CD4-positive, alpha-beta memory T cell (primary cell): ENCODE data around the gene ARHGEF4. TPM values are rescaled to one million over a fixed set of nuclear protein-coding genes. Genes with fewer than 3 reads are reported as not detected.
A peak's percentile ranks its signal among the peaks of the same experiment; 100 is the strongest.

ENCODE experiments used
- CTCF ChIA-PET: fragments of 350-600 bp; sonication (Branson Sonifier 250); formaldehyde crosslinking; loops from one replicate; lab custom pipeline; 2021; ENCODE audit warnings: inconsistent platforms; ENCODE audit not compliant: partially characterized antibody; lab: Charles Lee
- POLR2A ChIA-PET: fragments of 350-600 bp; sonication (Branson Sonifier 250); formaldehyde crosslinking; loops from one replicate; lab custom pipeline; 2021; ENCODE audit not compliant: partially characterized antibody; lab: Charles Lee
- DNase-seq, 5 donors: peaks; one replicate each; pipeline versions ENCODE4 v3.0.0 to v3.0.0-alpha.2; 2020 to 2022; ENCODE audit warnings: mixed read lengths in 1 of 5
- H3K27ac ChIP-seq: one replicate; pipeline ENCODE4 v1.7.0; 2013; ENCODE audit warnings: low read depth, low read length
- H3K27me3 ChIP-seq: 2 replicates; pipeline ENCODE4 v1.7.0; 2013; ENCODE audit warnings: mild to moderate bottlenecking, low read length, moderate library complexity; ENCODE audit not compliant: insufficient read depth
- H3K36me3 ChIP-seq: 2 replicates; pipeline ENCODE4 v1.7.0; 2013; ENCODE audit warnings: mild to moderate bottlenecking, low read length, moderate library complexity; ENCODE audit not compliant: insufficient read depth
- H3K4me1 ChIP-seq: 2 replicates; pipeline ENCODE4 v1.7.0; 2013; ENCODE audit warnings: mild to moderate bottlenecking, low read length, moderate library complexity; ENCODE audit not compliant: insufficient read depth
- H3K4me3 ChIP-seq, 2 donors: one replicate each; pipeline ENCODE4 v1.7.0; 2013; ENCODE audit warnings: low read length in 2 of 2, mild to moderate bottlenecking in 1 of 2
- H3K9me3 ChIP-seq, 2 donors: one replicate each; pipeline ENCODE4 v1.7.0; 2013; ENCODE audit warnings: low read length in 2 of 2, control low read depth in 1 of 2; ENCODE audit not compliant: control insufficient read depth in 1 of 2
- H3K27ac Mint-ChIP-seq, 7 donors: one replicate each; pipeline ENCODE4 v1.8.0; 2020 to 2021; ENCODE audit warnings: mixed read lengths in 7 of 7, mild to moderate bottlenecking in 6 of 7, inconsistent platforms in 3 of 7, moderate library complexity in 3 of 7
- H3K27me3 Mint-ChIP-seq, 2 donors: one replicate each; pipeline ENCODE4 v1.8.0; 2020 to 2021; ENCODE audit warnings: mixed read lengths in 2 of 2
- H3K36me3 Mint-ChIP-seq, 2 donors: one replicate each; pipeline ENCODE4 v1.8.0; 2020 to 2021; ENCODE audit warnings: mixed read lengths in 2 of 2, inconsistent platforms in 1 of 2, mild to moderate bottlenecking in 1 of 2
- H3K4me1 Mint-ChIP-seq, 4 donors: one replicate each; pipeline ENCODE4 v1.8.0; 2020 to 2021; ENCODE audit warnings: mixed read lengths in 4 of 4, mild to moderate bottlenecking in 1 of 4
- H3K4me3 Mint-ChIP-seq, 8 donors: one replicate each; pipeline ENCODE4 v1.8.0; 2020 to 2021; ENCODE audit warnings: mixed read lengths in 8 of 8, mild to moderate bottlenecking in 7 of 8, moderate library complexity in 6 of 8, inconsistent platforms in 3 of 8
- H3K9me3 Mint-ChIP-seq, 8 donors: one replicate each; pipeline ENCODE4 v1.8.0; 2020 to 2021; ENCODE audit warnings: mixed read lengths in 8 of 8, mild to moderate bottlenecking in 5 of 8, inconsistent platforms in 3 of 8, moderate library complexity in 1 of 8
- intact Hi-C: fragments of 100-400 bp; cut with micrococcal nuclease; formaldehyde crosslinking; loops from one replicate; pipeline ENCODE4 v1.15.1; 2023
- polyA plus RNA-seq, 2 donors: library from polyadenylated mRNA; unstranded; fragments of 300-500 nt; fragmentation: Illumina TruSeq; gene quantifications; one replicate each; pipeline ENCODE4 v1.2.3, GENCODE V29; 2021
- total RNA-seq, 2 experiments: library from RNA; stranded (reverse); gene quantifications; one replicate each; pipeline ENCODE4 v1.2.3, GENCODE V29; 2021

The ARHGEF4 gene
- total and polyA plus RNA-seq, 4 experiments from 2014 or later, result 1.4 to 2.6 (median 2.1) TPM

- peak overlapping the region; percentile 27 for H3K27ac ChIP-seq
- no peaks in the 10 kb centered on the region for H3K36me3 ChIP-seq
- no peaks in the 10 kb centered on the region for H3K27me3 Mint-ChIP-seq
- no peaks in the 10 kb centered on the region for H3K36me3 Mint-ChIP-seq
- peaks cover 20% of the 10 kb centered on the region for H3K4me1 ChIP-seq
- H3K9me3 Mint-ChIP-seq, result peaks cover 0 to 3% (median 0%) of the 10 kb centered on the region in 8 donors
- H3K4me3 Mint-ChIP-seq, result peak overlapping the region; percentile 20 to 72 (median 34)
- no peaks in the 10 kb centered on the region for H3K9me3 ChIP-seq
- peak overlapping the region; percentile 86 to 98 (median 94) for H3K27ac Mint-ChIP-seq
- H3K27me3 ChIP-seq, result no peaks in the 10 kb centered on the region
- H3K4me3 ChIP-seq, result peak overlapping the region in 1 of 2 donors; percentile 42
- H3K4me1 Mint-ChIP-seq, result peaks cover 11 to 35% (median 19%) of the 10 kb centered on the region in 4 donors
- CTCF ChIA-PET, result interaction anchor here (1.2 to 2.3 kb wide), 4 partner anchors 27 to 51 kb away, joined by 4 to 17 read pairs (median 9); no protein-coding TSS in a partner anchor
- POLR2A ChIA-PET, result interaction anchor here (1.0 to 1.8 kb wide), 4 partner anchors 11 to 97 kb away, joined by 3 to 10 read pairs (median 6); no protein-coding TSS in a partner anchor
- intact Hi-C loops, result loop anchor here (1.0 kb wide), 3 partner anchors 26 to 269 kb away; partner anchors contain the start of gene FAM168B
- peak; percentile 77 to 95 (median 84) for DNase-seq
Observed at GRCh38 chr2:130824492-130825061, 12.1 kb upstream of the ARHGEF4 start.

GRCh38 chr2:130825231-130825965 lies 11.3 kb upstream of the ARHGEF4 start:
- H3K4me1 ChIP-seq, result peaks cover 20% of the 10 kb centered on the region
- CTCF ChIA-PET, result interaction anchor here (1.2 to 2.3 kb wide), 4 partner anchors 28 to 51 kb away, joined by 4 to 17 read pairs (median 9); no protein-coding TSS in a partner anchor
- H3K36me3 ChIP-seq, result no peaks in the 10 kb centered on the region
- H3K4me3 ChIP-seq, result no peak overlapping the region
- H3K36me3 Mint-ChIP-seq, result no peaks in the 10 kb centered on the region
- peak overlapping the region in 1 of 8 donors; percentile 36 for H3K4me3 Mint-ChIP-seq
- H3K27me3 ChIP-seq, result no peaks in the 10 kb centered on the region
- intact Hi-C loops, result no loop called here
- POLR2A ChIA-PET, result interaction anchor here (1.4 kb wide), 1 partner anchor 98 kb away, joined by 9 read pairs; no protein-coding TSS in a partner anchor
- peaks cover 11 to 35% (median 19%) of the 10 kb centered on the region in 4 donors for H3K4me1 Mint-ChIP-seq
- peaks cover 0 to 3% (median 0%) of the 10 kb centered on the region in 8 donors for H3K9me3 Mint-ChIP-seq
- no peak overlapping the region for H3K27ac ChIP-seq
- peak overlapping the region; percentile 57 to 86 (median 79) for H3K27ac Mint-ChIP-seq
- DNase-seq, result no peak
- no peaks in the 10 kb centered on the region for H3K27me3 Mint-ChIP-seq
- no peaks in the 10 kb centered on the region for H3K9me3 ChIP-seq

DNA sequence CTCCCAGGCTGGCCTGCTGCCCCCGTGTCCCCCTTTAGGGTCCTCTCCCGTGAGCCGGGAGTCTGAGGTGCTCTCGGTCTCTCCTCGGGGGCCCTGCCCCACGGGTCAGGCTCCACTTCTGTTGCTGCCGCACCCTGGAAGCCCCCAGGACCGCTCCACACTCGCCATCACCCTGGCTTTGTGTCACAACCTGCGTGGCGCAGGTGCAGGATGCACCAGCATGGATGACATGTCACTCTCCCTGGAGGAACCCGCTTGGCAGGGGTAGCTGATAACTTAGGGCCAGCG lies 10.8 kb upstream of the ARHGEF4 start:
- Histone ChIP-seq H3K27me3 (no peaks in the 10 kb centered on the region), H3K9me3 (no peaks in the 10 kb centered on the region), H3K4me3 (no peak overlapping the region), H3K36me3 (no peaks in the 10 kb centered on the region), H3K27ac (no peak overlapping the region), H3K4me1 (peaks cover 20% of the 10 kb centered on the region)
- CTCF ChIA-PET, result interaction anchor here (1.5 to 2.1 kb wide), 2 partner anchors 29 kb away, joined by 9 to 17 read pairs; no protein-coding TSS in a partner anchor
- peaks cover 11 to 33% (median 19%) of the 10 kb centered on the region in 4 donors for H3K4me1 Mint-ChIP-seq
- POLR2A ChIA-PET, result no interaction called here
- H3K27me3 Mint-ChIP-seq, result no peaks in the 10 kb centered on the region
- no peak for DNase-seq
- peak overlapping the region in 2 of 7 donors; percentile 15 to 68 for H3K27ac Mint-ChIP-seq
- H3K9me3 Mint-ChIP-seq, result peaks cover 0 to 3% (median 0%) of the 10 kb centered on the region in 8 donors
- intact Hi-C loops, result no loop called here
- H3K36me3 Mint-ChIP-seq, result no peaks in the 10 kb centered on the region
- H3K4me3 Mint-ChIP-seq, result no peak overlapping the region

DNA sequence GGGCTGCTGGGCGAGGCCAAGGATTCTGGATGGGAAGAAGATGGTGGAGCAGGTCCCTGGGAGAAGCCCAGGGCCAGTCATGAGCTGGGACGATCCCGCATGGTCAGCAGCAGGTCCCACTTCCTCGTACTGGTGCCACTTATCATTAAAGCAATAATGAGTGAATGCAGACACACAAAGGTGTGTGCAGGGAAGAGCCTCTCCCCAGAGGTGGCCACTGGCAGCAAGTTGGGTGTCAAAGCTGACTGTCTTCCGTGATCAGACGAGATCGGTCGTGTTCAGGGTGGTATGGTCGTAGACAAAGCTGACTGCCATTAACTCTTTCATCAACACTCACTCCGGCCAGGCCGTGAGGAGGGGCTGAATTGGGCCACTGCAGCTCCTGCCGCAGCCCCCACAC lies 10.3 kb upstream of the ARHGEF4 start:
- ChIA-PET POLR2A (no interaction called here), CTCF (interaction anchor here (1.5 kb wide), 1 partner anchor 29 kb away, joined by 9 read pairs; no protein-coding TSS in a partner anchor)
- Histone ChIP-seq H3K27ac (no peak overlapping the region), H3K4me3 (no peak overlapping the region), H3K36me3 (no peaks in the 10 kb centered on the region), H3K27me3 (no peaks in the 10 kb centered on the region), H3K4me1 (peaks cover 20% of the 10 kb centered on the region), H3K9me3 (no peaks in the 10 kb centered on the region)
- no peaks in the 10 kb centered on the region for H3K36me3 Mint-ChIP-seq
- intact Hi-C loops, result no loop called here
- H3K4me3 Mint-ChIP-seq, result no peak overlapping the region
- peak overlapping the region in 5 of 7 donors; percentile 2 to 70 (median 55) for H3K27ac Mint-ChIP-seq
- H3K4me1 Mint-ChIP-seq, result peaks cover 11 to 28% (median 19%) of the 10 kb centered on the region in 4 donors
- no peak for DNase-seq
- H3K9me3 Mint-ChIP-seq, result peaks cover 0 to 3% (median 0%) of the 10 kb centered on the region in 8 donors
- no peaks in the 10 kb centered on the region for H3K27me3 Mint-ChIP-seq

DNA sequence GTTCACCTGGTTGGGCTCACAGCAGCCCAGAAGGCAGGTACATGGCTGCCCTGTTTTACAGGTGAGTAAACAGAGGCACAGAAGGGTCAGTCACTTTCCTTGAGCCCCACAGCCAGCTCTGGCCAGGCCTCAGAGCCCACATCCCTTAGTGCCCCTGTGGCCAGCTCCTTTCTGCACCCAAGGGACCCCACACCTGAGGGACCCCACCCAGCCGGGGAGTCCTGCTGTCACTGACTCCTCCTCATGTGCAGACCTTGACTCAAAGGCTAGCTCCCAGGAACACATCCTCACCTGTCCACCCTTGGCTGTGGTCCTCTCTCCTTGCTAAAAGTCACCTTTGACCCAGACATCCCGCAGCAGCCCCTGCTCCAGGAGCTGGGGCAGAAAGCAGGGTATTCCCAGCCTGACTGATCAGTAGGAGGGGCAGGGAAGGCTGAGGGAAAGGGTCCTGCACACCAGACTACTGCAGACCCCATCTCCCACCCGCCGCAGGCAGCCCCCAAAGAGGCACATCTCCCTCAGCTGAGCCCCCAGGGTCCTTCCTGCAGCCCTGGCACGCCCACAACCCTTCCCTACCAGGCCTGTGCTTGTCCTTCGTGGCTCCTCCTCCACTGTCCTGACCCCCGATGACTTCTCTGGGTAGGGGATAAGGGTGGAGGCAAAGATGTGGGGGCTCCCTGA lies 9.8 kb upstream of the ARHGEF4 start:
- POLR2A ChIA-PET, result no interaction called here
- peak overlapping the region in 1 of 7 donors; percentile 55 for H3K27ac Mint-ChIP-seq
- intact Hi-C loops, result no loop called here

DNA sequence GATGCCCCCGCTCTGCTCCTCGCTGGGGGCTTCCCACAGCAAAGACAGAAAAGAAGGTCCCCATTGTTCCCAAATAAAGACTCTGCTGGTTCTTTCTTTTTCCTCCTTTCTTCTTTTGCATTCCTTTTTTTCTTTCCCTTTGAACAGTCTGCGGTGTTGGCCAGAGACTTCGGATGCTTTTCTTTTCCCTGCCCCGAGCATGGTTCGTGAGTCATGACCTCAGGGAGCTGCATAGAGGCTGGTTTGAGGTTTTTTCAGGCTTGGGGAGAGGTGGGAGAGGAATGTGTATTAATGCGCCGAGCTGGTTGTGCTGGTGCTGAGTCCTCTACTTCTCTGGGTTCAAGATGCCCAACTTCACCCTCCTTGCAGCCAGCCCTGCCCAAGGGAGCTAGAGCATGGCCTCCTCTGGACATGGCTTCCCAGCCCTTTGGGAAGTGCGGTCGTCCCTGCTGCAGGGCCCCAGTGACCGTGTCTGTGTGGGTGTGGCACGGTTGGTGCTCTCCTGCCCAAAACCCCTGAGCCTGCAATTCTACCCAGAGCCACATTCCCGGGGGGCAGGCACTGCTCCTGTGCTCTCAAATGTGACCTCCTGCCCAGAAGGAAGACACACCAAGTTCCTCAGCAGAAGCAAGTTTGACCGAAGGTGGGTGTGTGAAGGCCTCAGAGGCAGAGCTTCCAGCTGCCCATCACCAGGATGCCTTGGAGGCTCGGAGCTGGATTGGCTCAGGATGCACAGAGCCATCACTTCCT lies 9.0 kb upstream of the ARHGEF4 start:
- ChIA-PET CTCF (interaction anchor here (1.5 kb wide), 1 partner anchor 30 kb away, joined by 9 read pairs; no protein-coding TSS in a partner anchor), POLR2A (no interaction called here)
- no peaks in the 10 kb centered on the region for H3K36me3 Mint-ChIP-seq
- no peak overlapping the region for H3K27ac ChIP-seq
- no peaks in the 10 kb centered on the region for H3K27me3 ChIP-seq
- H3K9me3 ChIP-seq, result no peaks in the 10 kb centered on the region
- H3K27ac Mint-ChIP-seq, result peak overlapping the region in 2 of 7 donors; percentile 55 to 63
- peaks cover 1 to 4% of the 10 kb centered on the region in 2 donors for H3K27me3 Mint-ChIP-seq
- peaks cover 20% of the 10 kb centered on the region for H3K4me1 ChIP-seq
- H3K4me3 ChIP-seq, result no peak overlapping the region
- peaks cover 0 to 3% (median 0%) of the 10 kb centered on the region in 8 donors for H3K9me3 Mint-ChIP-seq
- H3K4me3 Mint-ChIP-seq, result no peak overlapping the region
- peaks cover 9 to 27% (median 18%) of the 10 kb centered on the region in 4 donors for H3K4me1 Mint-ChIP-seq
- H3K36me3 ChIP-seq, result no peaks in the 10 kb centered on the region
- intact Hi-C loops, result no loop called here
- no peak for DNase-seq

More for the DNA sequence above, 9.8 kb upstream of the ARHGEF4 start:
- H3K4me3 ChIP-seq, result no peak overlapping the region
- H3K4me1 ChIP-seq, result peaks cover 20% of the 10 kb centered on the region
- H3K27me3 ChIP-seq, result no peaks in the 10 kb centered on the region
- H3K36me3 ChIP-seq, result no peaks in the 10 kb centered on the region
- Mint-ChIP-seq H3K36me3 (no peaks in the 10 kb centered on the region), H3K27me3 (no peaks in the 10 kb centered on the region), H3K9me3 (peaks cover 0 to 3% (median 0%) of the 10 kb centered on the region in 8 donors), H3K4me3 (no peak overlapping the region), H3K4me1 (peaks cover 9 to 27% (median 18%) of the 10 kb centered on the region in 4 donors)
- no peak overlapping the region for H3K27ac ChIP-seq
- no peak for DNase-seq
- H3K9me3 ChIP-seq, result no peaks in the 10 kb centered on the region
- CTCF ChIA-PET, result interaction anchor here (1.5 kb wide), 1 partner anchor 30 kb away, joined by 9 read pairs; no protein-coding TSS in a partner anchor
